Natural killer cell (primary cell): ENCODE results near the gene SYPL2. TPM values are rescaled to one million over a fixed set of nuclear protein-coding genes. Genes with fewer than 3 reads are reported as not detected.
A peak's percentile ranks its signal among the peaks of the same experiment; 100 is the strongest.

ENCODE experiments used
- ATAC-seq, 3 donors: fragments of 150-1000 bp in 2 of 3; fragments of 200-7000 bp in 1 of 3; cut with Tn5 transposase; 1 replicate in 1 of 3; 2 replicates in 2 of 3; pipeline ENCODE4 v1.10.0; 2021; ENCODE audit warnings: mild to moderate bottlenecking in 2 of 3, moderate library complexity in 2 of 3
- DNase-seq, 2 donors: peaks; one replicate each; pipeline versions ENCODE4 v3.0.0 to v3.0.0-alpha.2; 2013 to 2021; ENCODE audit warnings: mixed read lengths in 1 of 2
- H3K27ac ChIP-seq: one replicate; pipeline ENCODE4 v1.5.1; 2013; ENCODE audit warnings: mild to moderate bottlenecking, low read length
- H3K27me3 ChIP-seq: one replicate; pipeline ENCODE4 v1.6.1; 2013; ENCODE audit warnings: low read length; ENCODE audit not compliant: control insufficient read depth, insufficient read depth
- H3K36me3 ChIP-seq: one replicate; pipeline ENCODE4 v1.6.1; 2013; ENCODE audit warnings: low read length; ENCODE audit not compliant: control insufficient read depth, insufficient read depth
- H3K4me1 ChIP-seq: one replicate; pipeline ENCODE4 v1.6.1; 2013; ENCODE audit warnings: low read length; ENCODE audit not compliant: control insufficient read depth, insufficient read depth
- H3K4me3 ChIP-seq: one replicate; pipeline ENCODE4 v1.5.1; 2013; ENCODE audit warnings: low read length
- H3K9me3 ChIP-seq: one replicate; pipeline ENCODE4 v1.6.1; 2013; ENCODE audit warnings: low read length; ENCODE audit not compliant: control insufficient read depth, insufficient read depth
- H3K27ac Mint-ChIP-seq, 2 donors: one replicate each; pipeline ENCODE4 v1.8.0; 2022; ENCODE audit warnings: mild to moderate bottlenecking in 2 of 2, mixed read lengths in 2 of 2, moderate library complexity in 1 of 2
- H3K27me3 Mint-ChIP-seq, 2 donors: one replicate each; pipeline ENCODE4 v1.8.0; 2022; ENCODE audit warnings: low read depth in 2 of 2, mixed read lengths in 2 of 2
- H3K36me3 Mint-ChIP-seq: one replicate; pipeline ENCODE4 v1.8.0; 2022; ENCODE audit warnings: mixed read lengths
- H3K4me1 Mint-ChIP-seq, 2 donors: one replicate each; pipeline ENCODE4 v1.8.0; 2022; ENCODE audit warnings: mixed read lengths in 2 of 2
- H3K4me3 Mint-ChIP-seq: one replicate; pipeline ENCODE4 v1.8.0; 2022; ENCODE audit warnings: mild to moderate bottlenecking, moderate library complexity, mixed read lengths
- H3K9me3 Mint-ChIP-seq, 2 donors: one replicate each; pipeline ENCODE4 v1.8.0; 2022; ENCODE audit warnings: mixed read lengths in 2 of 2
- CTCF ChIP-seq: fragments of 200-600 bp; IDR thresholded peaks from one replicate; pipeline ENCODE4 v1.8.0; 2022; ENCODE audit warnings: antibody characterized with exemption
- WGBS: methylation state at CpG from one replicate; pipeline ENCODE4 v1.1.7; 2013; ENCODE audit warnings: missing lambda C conversion rate; ENCODE audit not compliant: insufficient coverage; 5-methylcytosine and 5-hydroxymethylcytosine counted together
- intact Hi-C: fragments of 100-400 bp; cut with micrococcal nuclease; formaldehyde crosslinking; loops from one replicate; pipeline ENCODE4 v1.14.2; 2022
- total RNA-seq, 4 donors: library from RNA; stranded (reverse); fragments of 120-200 nt in 1 of 4; gene quantifications; one replicate each; pipeline versions ENCODE4 v1.2.3 to v1.2.4, GENCODE V29; 2013 to 2022

Gene SYPL2
- total RNA-seq, 3 donors from 2014 or later (not counting 1 experiment from before 2014, with no cell fraction given): not detected

GRCh38 chr1:109493227-109493626 is 26.9 kb downstream of the SYPL2 start:
- no peak for ATAC-seq
- peaks cover 8% of the 10 kb centered on the region for H3K36me3 Mint-ChIP-seq
- H3K9me3 Mint-ChIP-seq: no peaks in the 10 kb centered on the region
- DNase-seq: no peak
- Histone ChIP-seq H3K27ac (no peak overlapping the region), H3K4me1 (peaks cover 48% of the 10 kb centered on the region), H3K36me3 (peaks cover 28% of the 10 kb centered on the region), H3K9me3 (no peaks in the 10 kb centered on the region), H3K27me3 (no peaks in the 10 kb centered on the region), H3K4me3 (no peak overlapping the region)
- H3K27me3 Mint-ChIP-seq: no peaks in the 10 kb centered on the region
- intact Hi-C loops: loop anchor here (5.0 kb wide), 1 partner anchor 231 kb away; no protein-coding TSS in a partner anchor
- H3K4me3 Mint-ChIP-seq: peak overlapping the region; percentile 93
- no peak for TF ChIP-seq CTCF
- WGBS: 81% methylated on average over 4 of the region's 4 CpGs
- peaks cover 13 to 34% of the 10 kb centered on the region in 2 donors for H3K4me1 Mint-ChIP-seq
- peak overlapping the region in 1 of 2 donors; percentile 76 for H3K27ac Mint-ChIP-seq

- DNase-seq (peak; percentile 87 to 94), ATAC-seq (peak; percentile 92 to 98 (median 93))
- peak within 1 kb of the TSS; percentile 65 for H3K27ac ChIP-seq
- no peaks in the 10 kb centered on the region for H3K27me3 Mint-ChIP-seq
- H3K4me3 ChIP-seq: peak within 1 kb of the TSS; percentile 99
- H3K9me3 ChIP-seq: no peaks in the 10 kb centered on the region
- peak within 1 kb of the TSS; percentile 93 for H3K4me3 Mint-ChIP-seq
- intact Hi-C loops: loop anchor here (1.0 to 5.0 kb wide), 3 partner anchors 11 to 232 kb away; partner anchors contain the start of gene ATXN7L2
- peaks cover 31% of the 10 kb centered on the region for H3K36me3 ChIP-seq
- H3K9me3 Mint-ChIP-seq: no peaks in the 10 kb centered on the region
- WGBS: under 1% methylated on average over 44 of the region's 44 CpGs
- no peaks in the 10 kb centered on the region for H3K27me3 ChIP-seq
- H3K4me1 ChIP-seq: peaks cover 54% of the 10 kb centered on the region
- TF ChIP-seq CTCF: peak; percentile 91
- peak within 1 kb of the TSS; percentile 76 to 93 for H3K27ac Mint-ChIP-seq
- H3K36me3 Mint-ChIP-seq: peaks cover 8% of the 10 kb centered on the region
- peaks cover 13 to 35% of the 10 kb centered on the region in 2 donors for H3K4me1 Mint-ChIP-seq
These were observed 27.6 kb downstream of the SYPL2 start, which contains the start of gene CYB561D1 for GRCh38 chr1:109493805-109494539. CYB561D1 (plus strand) TSS chr1:109494094; CDS start chr1:109494140, 46 bp downstream.

- Histone ChIP-seq H3K9me3 (no peaks in the 10 kb centered on the region), H3K4me3 (no peak overlapping the region), H3K4me1 (peaks cover 69% of the 10 kb centered on the region), H3K36me3 (peaks cover 37% of the 10 kb centered on the region), H3K27me3 (no peaks in the 10 kb centered on the region), H3K27ac (no peak overlapping the region)
- no peak for TF ChIP-seq CTCF
- H3K9me3 Mint-ChIP-seq: no peaks in the 10 kb centered on the region
- no peaks in the 10 kb centered on the region for H3K27me3 Mint-ChIP-seq
- intact Hi-C loops: no loop called here
- peak overlapping the region; percentile 93 for H3K4me3 Mint-ChIP-seq
- no peak overlapping the region for H3K27ac Mint-ChIP-seq
- no peak for ATAC-seq
- peaks cover 8% of the 10 kb centered on the region for H3K36me3 Mint-ChIP-seq
- no peak for DNase-seq
- peaks cover 21 to 49% of the 10 kb centered on the region in 2 donors for H3K4me1 Mint-ChIP-seq
- 98% methylated on average over 7 of the region's 7 CpGs for WGBS
These were observed 29.4 kb downstream of the SYPL2 start for GRCh38 chr1:109495738-109496137.
